Measurements from ENCODE around the gene HNRNPUL2.
A peak's percentile ranks its signal among the peaks of the same experiment; 100 is the strongest.
"Not testable (repeated sequence)": the region's sequence is repeated elsewhere in the genome, so short reads cannot be mapped to it uniquely, and the experiment has no call there.

HNRNPUL2 gene

GRCh38 chr11:62727165-62727871, at the start of gene HNRNPUL2:
Gene HNRNPUL2, minus strand, starts transcription at chr11:62727457. Its CDS starts 301 bp downstream, at chr11:62727156.
- DNase-seq (ENCODE audit: low read depth in 2 of 2), result peak; percentile 96 to 99

DNA sequence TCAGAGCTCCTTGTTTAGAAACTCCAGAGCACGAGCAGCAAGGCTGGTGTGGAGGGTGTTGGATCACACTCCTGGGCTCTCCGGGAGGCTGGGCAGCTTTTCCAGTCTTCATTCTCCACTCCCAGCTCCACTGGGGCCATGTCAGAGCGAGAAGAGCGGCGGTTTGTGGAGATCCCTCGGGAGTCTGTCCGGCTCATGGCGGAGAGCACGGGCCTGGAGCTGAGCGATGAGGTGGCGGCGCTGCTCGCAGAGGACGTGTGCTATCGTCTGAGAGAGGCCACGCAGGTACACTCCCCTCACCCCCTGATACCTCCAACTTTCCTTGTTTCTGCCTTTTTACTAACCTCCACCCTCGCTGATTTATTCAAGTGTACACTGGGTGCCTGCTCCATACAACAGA, 48.4 kb upstream of the HNRNPUL2 start:
- no peak for DNase-seq (ENCODE audit: low read depth in 2 of 2)

GRCh38 chr11:62774407-62774806, 47.1 kb upstream of the HNRNPUL2 start:
- no peak for DNase-seq (ENCODE audit: low read depth in 2 of 2)

DNA sequence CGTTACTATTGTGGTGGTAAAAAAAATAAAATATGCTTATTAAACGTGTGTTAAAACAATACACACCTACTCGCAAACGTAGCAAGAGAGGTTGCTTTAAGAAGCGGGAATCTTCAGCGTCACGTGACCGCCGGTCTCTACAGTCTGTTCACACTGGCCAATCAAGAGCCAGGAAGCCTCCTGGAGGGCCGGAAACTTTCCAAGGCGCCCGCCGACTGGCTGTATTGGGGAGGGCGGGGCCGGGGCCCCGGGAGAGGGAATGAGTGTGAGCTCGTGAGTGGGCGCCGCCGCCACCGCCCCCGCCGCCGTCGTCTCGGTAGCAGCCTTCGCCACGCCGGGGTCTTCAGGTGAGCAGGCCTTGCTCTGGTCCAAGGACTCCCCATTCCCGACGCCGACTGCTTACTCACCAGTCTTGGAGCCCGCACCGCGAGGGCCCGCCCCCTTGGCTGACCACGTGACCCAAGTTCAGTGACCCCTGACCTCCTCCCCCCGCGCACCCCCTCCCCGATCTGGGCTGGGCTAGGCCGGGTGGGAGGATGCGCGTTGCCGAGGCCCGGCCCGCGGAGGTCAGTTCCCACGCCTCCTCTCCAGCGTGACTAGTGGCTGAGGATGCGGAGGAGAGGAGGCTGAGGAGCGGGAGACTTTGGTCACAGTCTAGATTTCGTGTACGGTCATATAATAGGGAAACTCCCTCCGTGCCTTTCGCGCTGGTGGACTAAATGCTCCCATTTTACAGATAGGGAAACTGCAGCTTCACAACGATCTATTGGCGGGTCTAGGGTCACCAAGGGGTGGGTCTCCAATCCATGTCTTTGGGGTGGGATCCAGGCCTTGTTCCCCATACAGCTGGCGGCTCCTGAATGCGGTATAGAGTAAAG, 44.1 kb upstream of the HNRNPUL2 start, which contains the start of gene TAF6L:
TSS of gene TAF6L (plus strand) at position 253 of the 878 bp plus-strand sequence. CDS start 4,388 bp downstream, outside the sequence.
- peak; percentile 95 for DNase-seq (ENCODE audit: low read depth in 2 of 2)

- no peak for DNase-seq (ENCODE audit: low read depth in 2 of 2)
Measured at GRCh38 chr11:62770778-62771143, 43.5 kb upstream of the HNRNPUL2 start.

- DNase-seq (ENCODE audit: low read depth in 2 of 2), result not testable (repeated sequence)
Measured at GRCh38 chr11:62760867-62761227, 33.6 kb upstream of the HNRNPUL2 start.

- DNase-seq (ENCODE audit: low read depth in 2 of 2), result no peak
Measured at GRCh38 chr11:62757846-62758788, 30.9 kb upstream of the HNRNPUL2 start.

DNA sequence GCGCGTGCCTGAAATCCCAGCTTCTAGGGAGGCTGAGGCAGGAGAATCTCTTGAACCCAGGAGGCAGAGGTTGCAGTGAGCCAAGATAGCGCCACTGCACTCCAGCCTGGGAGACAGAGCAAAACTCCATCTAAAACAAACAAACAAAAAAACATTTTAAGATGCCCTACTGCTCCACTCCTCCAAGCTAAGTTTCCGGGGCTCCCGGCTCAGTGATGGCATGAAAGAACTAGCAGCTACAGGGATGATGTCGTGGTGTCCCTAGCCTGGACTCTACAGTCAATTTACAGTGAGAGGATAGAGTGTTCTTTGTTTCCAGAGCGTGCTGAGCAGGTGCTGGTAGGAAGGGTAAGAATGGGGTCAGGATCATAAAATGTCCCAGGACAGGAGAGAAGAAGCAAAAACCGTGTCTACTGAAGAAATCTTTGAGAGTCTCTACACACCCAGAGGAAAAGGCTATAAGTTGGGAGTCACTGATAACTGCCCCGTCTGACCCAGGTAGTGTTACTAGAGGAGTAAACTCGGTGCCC, 27.9 kb upstream of the HNRNPUL2 start:
- DNase-seq (ENCODE audit: low read depth in 2 of 2), result no peak

DNA sequence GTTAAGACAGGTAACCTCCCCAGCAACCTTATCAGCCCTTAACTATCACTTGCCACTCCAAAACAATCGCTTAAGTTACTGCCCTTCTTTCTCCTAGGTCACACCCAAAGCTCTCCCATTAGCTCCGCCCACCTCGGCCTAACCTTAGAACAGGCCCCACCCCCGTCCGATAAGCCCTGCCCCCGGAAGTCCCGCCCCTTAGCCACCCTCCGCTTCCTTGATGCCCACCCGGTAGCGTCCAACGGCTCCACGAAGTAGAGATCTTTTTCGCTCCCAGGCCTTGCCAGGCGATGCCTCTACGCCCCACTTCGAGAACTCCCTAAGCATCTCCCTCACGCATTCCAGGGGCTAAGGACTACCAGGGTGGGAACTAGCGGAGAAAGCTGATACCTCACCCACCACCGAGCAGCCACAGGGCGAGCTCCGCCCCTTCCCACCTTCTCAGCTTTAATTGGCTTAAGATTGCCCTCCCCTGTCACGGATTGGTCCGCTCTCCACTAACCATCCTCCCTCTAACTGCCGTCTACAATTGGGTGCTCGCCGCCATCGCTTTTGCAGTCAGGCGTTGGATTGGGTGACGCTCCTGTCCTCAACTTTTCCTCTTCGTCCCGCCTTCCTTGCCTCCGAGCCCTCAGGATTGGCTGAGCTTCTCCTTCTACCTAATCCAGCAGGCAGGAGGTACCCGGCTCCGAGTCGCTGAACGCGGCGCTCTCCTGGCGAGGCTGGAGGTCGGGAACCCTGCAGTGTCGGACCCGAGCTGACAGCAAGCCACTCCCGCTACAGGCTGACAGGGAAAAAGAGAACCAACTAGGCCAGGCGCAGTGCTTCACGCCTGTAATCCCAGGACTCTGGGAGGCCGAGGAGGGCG, 26.7 kb upstream of the HNRNPUL2 start, which contains the start of gene ZBTB3:
TSS of gene ZBTB3 (minus strand) at position 425 of the 868 bp plus-strand sequence. CDS start 496 bp downstream, outside the sequence.
- peak; percentile 92 to 96 for DNase-seq (ENCODE audit: low read depth in 2 of 2)

DNA sequence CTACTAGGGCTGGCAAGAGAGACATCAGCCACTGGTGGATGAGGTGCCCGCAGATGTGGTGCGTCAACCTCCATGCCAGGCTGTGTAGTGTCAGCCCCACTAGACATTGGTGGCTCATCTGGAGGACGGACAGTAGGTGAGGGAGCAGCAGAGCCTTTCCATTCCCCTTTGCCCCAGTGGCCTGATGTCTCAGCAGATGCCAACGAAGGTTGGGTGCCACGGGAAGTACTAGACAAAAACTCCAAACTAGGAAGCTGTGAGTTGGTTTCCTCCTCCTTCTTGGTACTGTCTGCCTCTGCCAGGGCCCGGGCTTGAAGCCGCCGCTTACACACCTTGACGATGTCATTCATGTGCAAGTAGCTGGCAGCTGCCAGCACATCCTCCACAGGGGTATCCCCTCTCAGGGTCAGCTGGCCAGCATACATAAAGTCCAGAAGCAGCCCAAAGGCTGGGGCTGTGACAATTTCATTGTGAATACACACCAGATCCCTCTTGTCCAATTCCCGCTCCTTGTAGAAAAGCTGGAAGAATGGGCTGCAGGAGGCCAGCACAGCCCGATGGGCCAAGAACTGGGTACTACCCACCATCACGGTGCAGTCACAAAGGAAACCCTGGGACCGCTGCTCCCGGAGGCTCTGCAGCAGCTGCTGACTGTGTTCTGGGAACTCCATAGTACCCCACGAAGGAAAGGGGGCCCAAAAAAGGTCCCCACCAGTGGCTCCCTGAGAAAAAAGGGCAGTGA, 25.9 kb upstream of the HNRNPUL2 start:
- no peak for DNase-seq (ENCODE audit: low read depth in 2 of 2)

- DNase-seq (ENCODE audit: low read depth in 2 of 2), result no peak
Measured at GRCh38 chr11:62752177-62752785, 25.0 kb upstream of the HNRNPUL2 start.

- DNase-seq (ENCODE audit: low read depth in 2 of 2), result not testable (repeated sequence)
Measured at GRCh38 chr11:62749931-62750330, 22.7 kb upstream of the HNRNPUL2 start.

DNA sequence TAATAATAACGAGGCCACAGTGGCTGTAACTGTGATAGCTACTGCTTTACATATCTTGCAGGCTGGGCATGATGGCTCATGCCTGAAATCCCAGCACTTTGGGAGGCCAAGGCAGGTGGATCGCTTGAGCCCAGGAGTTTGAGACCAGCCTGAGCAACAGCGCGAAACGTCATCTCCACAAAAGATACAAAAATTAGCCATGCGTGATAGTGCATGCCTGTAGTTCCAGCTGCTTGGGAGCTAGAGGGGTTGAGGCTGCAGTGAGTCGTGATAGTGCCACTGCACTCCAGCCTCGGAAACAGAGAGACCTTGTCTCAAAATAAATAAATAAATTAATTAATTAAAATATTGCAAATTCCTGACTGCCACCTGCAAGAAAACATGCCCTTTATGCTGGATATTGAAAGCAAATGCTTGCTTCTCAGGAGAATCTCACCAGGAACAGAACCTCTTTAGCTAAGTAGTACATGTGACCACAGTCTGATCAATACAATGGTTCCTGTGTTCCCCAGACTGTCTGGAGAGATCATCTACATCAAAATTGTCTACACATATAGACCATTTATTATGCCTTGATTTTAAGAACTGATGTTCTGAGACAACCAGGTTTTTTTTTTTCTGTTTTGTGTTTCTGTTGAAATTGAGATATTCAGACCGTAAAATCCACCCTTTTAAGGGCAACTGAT, 20.4 kb upstream of the HNRNPUL2 start:
- DNase-seq (ENCODE audit: low read depth in 2 of 2), result no peak

- DNase-seq (ENCODE audit: low read depth in 2 of 2), result no peak
Measured at GRCh38 chr11:62737196-62737595, 9.9 kb upstream of the HNRNPUL2 start.

DNA sequence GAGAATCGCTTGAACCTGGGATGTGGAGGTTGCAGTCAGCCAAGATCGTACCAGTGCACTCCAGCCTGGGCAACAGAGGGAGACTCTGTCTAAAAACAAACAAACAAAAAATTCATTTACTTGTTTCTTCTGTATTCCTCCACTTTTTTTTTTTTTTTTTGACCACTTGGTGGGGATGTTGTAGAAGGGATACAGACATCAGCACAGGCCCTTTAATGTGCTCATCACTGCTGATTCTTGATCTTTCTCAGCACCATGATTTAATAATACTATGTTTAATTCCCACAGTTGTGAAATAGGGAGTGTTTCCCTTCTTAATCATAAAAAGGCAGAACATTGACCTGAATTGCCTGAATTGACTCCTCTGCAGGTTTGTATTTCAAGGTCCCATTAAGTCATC, 5.6 kb upstream of the HNRNPUL2 start:
- no peak for DNase-seq (ENCODE audit: low read depth in 2 of 2)

GRCh38 chr11:62730076-62730475, 2.8 kb upstream of the HNRNPUL2 start:
- not testable (repeated sequence) for DNase-seq (ENCODE audit: low read depth in 2 of 2)

DNA sequence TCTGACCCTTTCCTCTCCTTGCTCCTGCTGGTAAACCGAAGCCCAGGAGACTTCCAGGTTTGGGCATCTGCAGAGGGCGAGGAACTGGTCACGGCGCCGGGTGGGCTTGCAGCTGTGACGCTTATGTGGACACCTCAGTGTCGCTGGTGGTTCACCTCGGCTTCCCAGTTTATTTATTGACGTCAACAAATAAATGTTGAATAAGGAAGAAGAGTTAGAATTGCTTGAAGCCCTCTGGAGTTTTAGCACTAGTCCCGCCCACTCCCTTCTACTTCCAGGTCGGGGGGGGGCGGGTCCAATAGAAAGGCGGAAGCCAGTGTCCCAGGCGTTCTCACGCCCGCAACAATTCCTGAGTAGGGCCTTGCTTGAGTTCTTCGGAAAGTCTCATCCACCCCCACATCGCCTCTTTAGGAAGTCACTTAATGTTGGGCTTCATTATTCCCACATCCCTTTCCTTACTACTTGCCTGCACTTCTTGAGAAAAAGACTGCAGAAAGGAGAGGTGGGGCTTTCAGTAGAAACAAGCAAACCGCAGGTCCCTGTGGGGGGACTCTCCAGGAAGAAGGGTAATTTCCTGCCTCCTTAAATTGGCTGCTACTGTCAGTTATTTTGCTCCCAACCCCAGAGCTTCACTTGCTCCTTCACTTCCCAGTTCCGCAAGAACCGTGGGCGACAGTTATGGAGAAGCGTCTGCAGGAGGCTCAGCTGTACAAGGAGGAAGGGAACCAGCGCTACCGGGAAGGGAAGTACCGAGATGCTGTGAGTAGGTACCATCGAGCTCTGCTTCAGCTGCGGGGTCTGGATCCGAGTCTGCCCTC, 1.1 kb upstream of the HNRNPUL2 start, which contains the start of gene TTC9C:
TSS of gene TTC9C (plus strand) at position 316 of the 818 bp plus-strand sequence. CDS start at position 679, 363 bp downstream.
- DNase-seq (ENCODE audit: low read depth in 2 of 2), result peak; percentile 72 to 77

- peak; percentile 60 to 73 for DNase-seq (ENCODE audit: low read depth in 2 of 2)
Measured at GRCh38 chr11:62727872-62728170, 564 bp upstream of the HNRNPUL2 start.
